Breast epithelium (tissue), 3 donors: ENCODE measurements around the gene OR2H1.

Source experiments
- POLR2AphosphoS5 ChIP-seq, 3 donors: sonication (generic); formaldehyde crosslinking; IDR thresholded peaks; one replicate each; pipeline ENCODE4 v1.6.1; 2017; ENCODE audit warnings: antibody characterized with exemption in 3 of 3
- TF ChIP-seq, protein P1 (sequence below), 3 donors: fragments of 450-650 bp; IDR thresholded peaks; one replicate each; pipeline ENCODE4 v1.5.1; 2016 to 2017; ENCODE audit warnings: antibody characterized with exemption in 3 of 3, mild to moderate bottlenecking in 3 of 3, moderate library complexity in 3 of 3

DNA sequence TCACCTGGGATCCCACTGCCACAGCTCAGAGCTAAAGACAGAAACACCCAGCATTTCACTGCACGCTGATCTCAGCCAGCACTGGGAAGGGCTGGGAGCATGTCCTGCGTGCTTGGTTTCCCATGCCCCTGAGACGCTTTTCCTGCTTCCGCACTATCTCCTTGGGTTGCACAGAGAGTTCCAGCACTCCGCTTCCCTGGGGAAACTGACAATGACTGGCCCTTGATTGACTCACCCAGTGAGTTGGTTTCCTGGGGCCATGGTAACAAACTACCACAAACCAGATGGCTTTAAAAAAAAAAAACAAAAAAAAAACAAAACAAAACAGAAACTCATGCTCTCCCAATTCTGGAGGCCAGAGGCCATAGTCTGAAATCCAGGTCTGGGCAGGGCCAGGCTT, 45.6 kb downstream of the OR2H1 start:
- TF ChIP-seq, protein P1, sequence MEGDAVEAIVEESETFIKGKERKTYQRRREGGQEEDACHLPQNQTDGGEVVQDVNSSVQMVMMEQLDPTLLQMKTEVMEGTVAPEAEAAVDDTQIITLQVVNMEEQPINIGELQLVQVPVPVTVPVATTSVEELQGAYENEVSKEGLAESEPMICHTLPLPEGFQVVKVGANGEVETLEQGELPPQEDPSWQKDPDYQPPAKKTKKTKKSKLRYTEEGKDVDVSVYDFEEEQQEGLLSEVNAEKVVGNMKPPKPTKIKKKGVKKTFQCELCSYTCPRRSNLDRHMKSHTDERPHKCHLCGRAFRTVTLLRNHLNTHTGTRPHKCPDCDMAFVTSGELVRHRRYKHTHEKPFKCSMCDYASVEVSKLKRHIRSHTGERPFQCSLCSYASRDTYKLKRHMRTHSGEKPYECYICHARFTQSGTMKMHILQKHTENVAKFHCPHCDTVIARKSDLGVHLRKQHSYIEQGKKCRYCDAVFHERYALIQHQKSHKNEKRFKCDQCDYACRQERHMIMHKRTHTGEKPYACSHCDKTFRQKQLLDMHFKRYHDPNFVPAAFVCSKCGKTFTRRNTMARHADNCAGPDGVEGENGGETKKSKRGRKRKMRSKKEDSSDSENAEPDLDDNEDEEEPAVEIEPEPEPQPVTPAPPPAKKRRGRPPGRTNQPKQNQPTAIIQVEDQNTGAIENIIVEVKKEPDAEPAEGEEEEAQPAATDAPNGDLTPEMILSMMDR (IDR thresholded peaks at IDR 0.05), result no peak
- TF ChIP-seq POLR2AphosphoS5 (IDR thresholded peaks at IDR 0.05), result no peak
